HG02870 (cell line): ENCODE measurements around the gene CETP.
"Not testable (repeated sequence)": the region's sequence is repeated elsewhere in the genome, so short reads cannot be mapped to it uniquely, and the experiment has no call there.

ENCODE experiments used
- ATAC-seq: cut with Tn5 transposase; IDR thresholded peaks from one replicate; pipeline ENCODE4 v1.9.1; 2021; ENCODE audit warnings: mild to moderate bottlenecking, moderate library complexity; ENCODE audit not compliant: unreplicated experiment

CETP gene

GRCh38 chr16:56933828-56934598, 27.7 kb upstream of the CETP start:
- no peak for ATAC-seq

GRCh38 chr16:56934599-56935145, 27.1 kb upstream of the CETP start:
- ATAC-seq, result not testable (repeated sequence)

- ATAC-seq, result no peak
These were observed 26.5 kb upstream of the CETP start for GRCh38 chr16:56935201-56935600.

GRCh38 chr16:56936491-56936890, 25.3 kb upstream of the CETP start:
- ATAC-seq, result no peak

- no peak for ATAC-seq
These were observed 24.8 kb upstream of the CETP start for GRCh38 chr16:56936950-56937349.

GRCh38 chr16:56938664-56939513, 22.9 kb upstream of the CETP start:
- no peak for ATAC-seq

GRCh38 chr16:56939801-56940200, 21.9 kb upstream of the CETP start:
- ATAC-seq, result no peak

- ATAC-seq, result no peak
These were observed 20.7 kb upstream of the CETP start for GRCh38 chr16:56941092-56941491.

GRCh38 chr16:56941856-56942331, 19.9 kb upstream of the CETP start:
- no peak for ATAC-seq

- no peak for ATAC-seq
These were observed 17.9 kb upstream of the CETP start for GRCh38 chr16:56943761-56944375.

GRCh38 chr16:56944954-56945839, 16.6 kb upstream of the CETP start:
- peak; percentile 43 for ATAC-seq

- no peak for ATAC-seq
These were observed 15.8 kb upstream of the CETP start for GRCh38 chr16:56945847-56946527.

GRCh38 chr16:56946767-56947603, 14.8 kb upstream of the CETP start:
- ATAC-seq, result no peak

GRCh38 chr16:56947604-56947995, 14.2 kb upstream of the CETP start:
- ATAC-seq, result no peak

- ATAC-seq, result no peak
These were observed 13.5 kb upstream of the CETP start for GRCh38 chr16:56948234-56948633.

GRCh38 chr16:56950051-56950450, 11.7 kb upstream of the CETP start:
- ATAC-seq, result no peak

- ATAC-seq, result no peak
These were observed 11.3 kb upstream of the CETP start for GRCh38 chr16:56950455-56950854.

- peak; percentile 54 for ATAC-seq
These were observed 10.6 kb upstream of the CETP start for GRCh38 chr16:56950881-56951771.
